Ramos (cell line): Measurements from ENCODE around the gene ARL17A.
"Not testable (repeated sequence)": the region's sequence is repeated elsewhere in the genome, so short reads cannot be mapped to it uniquely, and the experiment has no call there.

Experiments
- in situ Hi-C: fragments of 300-500 bp; cut with MboI; formaldehyde crosslinking; loops from one replicate; pipeline ENCODE4 v1.14.3; 2022; ENCODE audit warnings: low sequenced_read_pairs; ENCODE audit not compliant: unreplicated experiment

Gene ARL17A

DNA sequence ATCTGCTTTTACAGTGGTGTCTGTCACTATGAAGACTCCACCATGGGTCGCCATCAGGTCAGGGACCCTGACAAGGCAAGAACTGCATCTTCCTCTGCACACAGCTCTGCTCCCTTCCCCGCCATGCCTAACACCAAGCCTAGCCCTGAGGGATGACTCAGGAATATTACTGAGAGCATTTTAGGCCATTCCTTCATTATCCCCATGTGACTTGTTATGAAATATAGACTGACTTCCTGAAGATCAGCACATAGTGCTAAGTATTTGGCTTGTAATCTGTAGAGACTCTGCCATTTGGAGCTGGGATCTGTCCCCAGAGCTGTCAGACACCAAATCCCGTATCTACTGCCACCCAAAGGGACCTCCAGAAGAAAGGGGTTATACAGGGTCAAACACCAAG is 19.4 kb downstream of the ARL17A start:
- in situ Hi-C loops: not testable (repeated sequence)

DNA sequence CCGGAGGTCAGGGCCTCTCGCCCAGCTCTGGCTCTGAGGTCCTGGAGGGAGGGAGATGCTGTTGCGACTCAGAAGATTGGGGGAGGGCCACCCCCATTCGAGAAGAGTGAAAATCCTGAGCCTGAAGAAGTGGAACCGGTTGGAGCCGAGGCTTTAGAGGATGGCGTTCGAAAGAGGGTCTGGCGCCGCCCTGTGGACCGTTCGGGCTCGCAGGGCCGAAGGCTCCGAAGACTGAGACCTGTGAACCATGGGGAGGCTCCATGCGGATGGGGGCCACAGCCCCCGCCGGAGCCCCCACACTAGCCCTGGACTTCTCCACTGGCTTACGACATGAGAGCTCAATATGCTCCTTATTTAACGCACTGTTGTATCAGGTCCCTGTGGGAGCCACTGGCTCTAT is 20.3 kb downstream of the ARL17A start:
- in situ Hi-C loops: not testable (repeated sequence)

DNA sequence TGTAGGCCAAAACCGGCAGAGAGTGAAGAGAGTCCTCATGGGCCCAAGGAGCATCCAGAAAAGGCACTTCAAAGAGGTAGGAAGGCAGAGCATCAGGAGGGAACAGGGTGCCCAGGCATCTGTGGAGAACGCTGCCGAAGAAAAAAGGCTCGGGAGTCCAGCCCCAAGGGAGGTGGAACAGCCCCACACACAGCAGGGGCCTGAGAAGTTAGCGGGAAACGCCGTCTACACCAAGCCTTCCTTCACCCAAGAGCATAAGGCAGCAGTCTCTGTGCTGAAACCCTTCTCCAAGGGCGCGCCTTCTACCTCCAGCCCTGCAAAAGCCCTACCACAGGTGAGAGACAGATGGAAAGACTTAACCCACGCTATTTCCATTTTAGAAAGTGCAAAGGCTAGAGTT is 30.9 kb downstream of the ARL17A start:
- in situ Hi-C loops: not testable (repeated sequence)

- in situ Hi-C loops: not testable (repeated sequence)
Measured at GRCh38 chr17:46534716-46535115, 44.8 kb downstream of the ARL17A start.

DNA sequence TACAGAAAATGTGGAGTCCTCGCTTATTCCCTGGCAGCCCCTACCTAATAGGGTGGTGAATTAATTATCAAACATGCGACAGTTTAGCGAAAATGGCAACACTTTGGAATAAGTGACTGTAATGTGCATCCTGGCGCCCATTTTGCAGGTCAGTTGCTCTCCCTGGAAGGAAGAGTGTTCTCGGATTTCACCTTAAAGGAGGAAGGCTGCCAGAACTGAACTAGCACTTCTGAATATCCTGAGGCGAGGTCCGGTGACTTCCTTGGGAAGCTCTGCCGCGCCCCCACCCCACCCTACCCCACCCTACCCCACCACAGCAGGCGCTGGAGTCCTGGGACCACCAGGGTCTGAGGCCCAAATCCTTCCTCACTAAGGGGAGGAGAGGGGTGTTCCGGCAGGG is 67.3 kb downstream of the ARL17A start, which contains the start of gene LRRC37A2:
TSS of gene LRRC37A2 (plus strand) at position 301 of the 400 bp plus-strand sequence. CDS start 245 bp downstream, outside the sequence.
- in situ Hi-C loops: not testable (repeated sequence)

DNA sequence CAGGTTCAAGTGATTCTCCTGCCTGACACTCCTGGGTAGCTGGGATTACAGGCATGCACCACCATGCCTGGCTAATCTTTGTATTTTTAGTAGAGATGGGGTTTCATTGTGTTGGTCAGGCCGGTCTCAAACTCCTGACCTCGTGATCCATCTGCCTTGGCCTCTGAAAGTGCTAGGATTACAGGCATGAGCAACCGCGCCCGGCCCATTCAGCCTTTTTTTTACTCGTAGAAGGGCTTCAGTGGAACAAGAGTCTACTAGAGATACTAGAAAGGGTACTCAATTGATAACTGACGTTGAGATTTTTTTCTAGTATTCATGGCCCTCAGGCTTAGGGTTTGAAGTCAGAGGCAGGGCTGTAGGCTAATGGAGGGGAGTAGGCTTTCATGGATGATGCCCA is 73.6 kb downstream of the ARL17A start:
- in situ Hi-C loops: not testable (repeated sequence)

GRCh38 chr17:46499437-46500139 is 79.9 kb downstream of the ARL17A start:
- in situ Hi-C loops: not testable (repeated sequence)

- in situ Hi-C loops: not testable (repeated sequence)
Measured at GRCh38 chr17:46492021-46492420, 87.5 kb downstream of the ARL17A start.

- in situ Hi-C loops: not testable (repeated sequence)
Measured at GRCh38 chr17:46481310-46481709, 98.2 kb downstream of the ARL17A start.

DNA sequence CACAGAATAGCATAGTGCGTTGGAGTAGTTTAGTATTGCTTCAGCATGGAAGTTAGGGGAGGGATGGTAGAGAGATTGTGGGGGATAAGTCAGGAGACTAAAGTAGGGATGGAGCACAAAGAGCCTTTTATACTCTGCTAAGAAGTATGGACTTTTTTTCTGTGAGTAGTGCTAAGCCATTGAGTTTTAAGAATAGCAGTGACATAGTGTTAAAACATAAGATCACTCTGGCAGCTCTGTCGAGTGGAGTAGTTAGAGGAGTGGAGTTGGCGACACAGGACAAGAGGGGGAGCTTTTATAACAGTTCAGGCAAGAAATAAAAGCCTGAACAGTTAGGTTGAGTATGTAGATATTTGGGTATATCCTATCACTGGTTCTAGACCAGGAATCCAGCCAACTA is 100.7 kb downstream of the ARL17A start:
- in situ Hi-C loops: not testable (repeated sequence)

DNA sequence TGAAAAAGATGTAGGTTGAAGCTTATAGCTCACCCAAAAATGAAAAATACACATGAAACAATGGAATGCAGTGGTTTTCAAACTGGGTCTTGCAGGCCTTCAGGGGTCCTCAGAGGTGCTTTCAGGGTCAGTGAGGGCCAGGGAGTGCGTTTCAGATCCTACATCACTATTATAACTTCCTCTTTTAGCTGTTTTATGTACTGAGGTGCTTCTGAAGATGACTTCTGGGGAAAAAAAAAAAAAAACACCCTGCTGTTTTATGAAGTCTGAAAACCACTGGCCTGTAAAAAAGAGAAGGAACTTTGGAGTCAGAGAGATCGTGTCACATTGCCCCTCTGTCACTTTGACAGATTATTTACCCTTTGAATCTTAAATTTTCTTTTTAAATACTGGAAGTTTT is 103.9 kb downstream of the ARL17A start:
- in situ Hi-C loops: not testable (repeated sequence)

DNA sequence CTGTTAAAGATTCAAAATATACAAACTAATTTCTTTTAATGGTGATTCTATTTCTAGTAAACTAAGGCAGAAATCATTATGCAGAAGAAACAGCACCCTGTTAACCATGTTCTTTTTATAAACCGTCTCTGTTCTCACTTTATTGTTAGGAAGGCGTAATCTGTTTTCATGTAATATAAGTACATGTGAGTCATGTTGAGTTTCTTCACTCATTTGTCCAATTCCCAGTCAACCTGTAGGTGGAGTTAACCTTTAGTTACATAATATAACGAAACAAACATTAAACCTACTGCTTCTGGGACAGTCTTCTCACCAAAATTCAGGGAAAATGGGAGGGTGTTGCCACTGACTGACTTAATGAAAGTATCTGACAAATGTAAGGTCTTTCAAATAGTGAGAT is 105.0 kb downstream of the ARL17A start:
- in situ Hi-C loops: not testable (repeated sequence)

- in situ Hi-C loops: not testable (repeated sequence)
Measured at GRCh38 chr17:46467618-46468017, 111.9 kb downstream of the ARL17A start.
